GM12872 (cell line): ENCODE results near the gene ATP2A1.

Experiments
- TF ChIP-seq, protein P1 (sequence below): IDR thresholded peaks from 3 replicates; pipeline ENCODE4 v1.5.1; 2011; ENCODE audit warnings: low read depth, mild to moderate bottlenecking, low read length, moderate library complexity; ENCODE audit not compliant: insufficient read depth

ATP2A1 gene

DNA sequence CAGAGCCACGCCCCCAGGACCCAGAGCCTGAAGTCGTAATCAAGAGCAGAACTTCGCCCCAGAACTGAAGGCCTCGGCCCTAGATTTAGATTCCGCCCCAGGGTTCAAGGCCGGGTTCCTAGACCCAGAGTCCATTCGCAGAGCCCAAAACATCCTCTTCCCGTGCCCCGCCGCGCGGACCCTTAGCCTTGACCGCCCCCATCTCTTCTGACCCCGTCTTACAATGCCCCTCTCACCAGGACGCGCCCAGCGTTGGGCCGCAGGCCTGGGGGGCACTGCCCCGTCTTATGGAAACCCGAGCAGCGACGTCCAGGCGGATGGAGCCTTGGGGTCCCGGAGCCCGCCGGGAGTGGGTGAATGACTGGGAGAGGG, 58.5 kb downstream of the ATP2A1 start:
- TF ChIP-seq, protein P1, sequence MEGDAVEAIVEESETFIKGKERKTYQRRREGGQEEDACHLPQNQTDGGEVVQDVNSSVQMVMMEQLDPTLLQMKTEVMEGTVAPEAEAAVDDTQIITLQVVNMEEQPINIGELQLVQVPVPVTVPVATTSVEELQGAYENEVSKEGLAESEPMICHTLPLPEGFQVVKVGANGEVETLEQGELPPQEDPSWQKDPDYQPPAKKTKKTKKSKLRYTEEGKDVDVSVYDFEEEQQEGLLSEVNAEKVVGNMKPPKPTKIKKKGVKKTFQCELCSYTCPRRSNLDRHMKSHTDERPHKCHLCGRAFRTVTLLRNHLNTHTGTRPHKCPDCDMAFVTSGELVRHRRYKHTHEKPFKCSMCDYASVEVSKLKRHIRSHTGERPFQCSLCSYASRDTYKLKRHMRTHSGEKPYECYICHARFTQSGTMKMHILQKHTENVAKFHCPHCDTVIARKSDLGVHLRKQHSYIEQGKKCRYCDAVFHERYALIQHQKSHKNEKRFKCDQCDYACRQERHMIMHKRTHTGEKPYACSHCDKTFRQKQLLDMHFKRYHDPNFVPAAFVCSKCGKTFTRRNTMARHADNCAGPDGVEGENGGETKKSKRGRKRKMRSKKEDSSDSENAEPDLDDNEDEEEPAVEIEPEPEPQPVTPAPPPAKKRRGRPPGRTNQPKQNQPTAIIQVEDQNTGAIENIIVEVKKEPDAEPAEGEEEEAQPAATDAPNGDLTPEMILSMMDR = no peak

DNA sequence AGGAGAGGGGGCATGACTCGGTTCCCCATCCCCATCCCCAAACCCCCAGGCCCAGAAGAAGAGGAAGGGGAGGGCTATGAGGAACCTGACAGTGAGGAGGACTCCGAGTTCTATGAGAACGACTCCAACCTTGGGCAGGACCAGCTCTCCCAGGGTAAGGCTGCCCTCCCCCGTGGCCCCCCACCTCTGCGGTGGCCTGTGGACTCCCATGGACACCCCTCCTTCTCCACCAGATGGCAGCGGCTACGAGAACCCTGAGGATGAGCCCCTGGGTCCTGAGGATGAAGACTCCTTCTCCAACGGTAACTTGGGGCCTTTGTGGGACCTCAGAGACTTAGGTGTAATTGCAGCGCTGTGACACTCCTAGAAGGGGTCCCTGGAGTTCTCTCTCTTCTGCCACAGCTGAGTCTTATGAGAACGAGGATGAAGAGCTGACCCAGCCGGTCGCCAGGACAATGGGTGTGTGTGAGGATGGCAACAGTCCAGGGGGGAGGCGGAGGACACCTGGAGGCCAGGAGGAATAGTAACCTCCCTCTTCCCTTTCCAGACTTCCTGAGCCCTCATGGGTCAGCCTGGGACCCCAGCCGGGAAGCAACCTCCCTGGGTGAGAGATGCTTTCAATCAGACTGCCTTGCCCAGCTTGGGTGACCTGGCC, 59.1 kb downstream of the ATP2A1 start:
- TF ChIP-seq, protein P1 = no peak

DNA sequence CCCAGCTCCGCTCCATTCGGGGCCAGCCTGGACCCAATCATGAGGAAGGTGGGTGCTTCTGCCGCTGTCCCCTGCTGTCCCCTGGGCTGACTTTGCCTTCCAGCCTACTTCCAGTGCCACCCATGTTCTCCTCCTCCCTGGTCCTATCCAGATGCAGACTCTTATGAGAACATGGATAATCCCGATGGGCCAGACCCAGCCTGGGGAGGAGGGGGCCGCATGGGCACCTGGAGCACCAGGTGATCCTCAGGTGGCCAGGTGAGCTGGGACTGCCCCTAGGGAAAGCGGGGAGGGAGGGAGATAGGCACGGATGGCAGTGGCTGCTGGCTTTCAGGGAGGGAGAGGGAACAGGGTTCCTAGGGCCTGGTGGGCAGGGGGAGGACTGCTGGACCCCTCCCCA, 60.4 kb downstream of the ATP2A1 start:
- TF ChIP-seq, protein P1 = no peak

DNA sequence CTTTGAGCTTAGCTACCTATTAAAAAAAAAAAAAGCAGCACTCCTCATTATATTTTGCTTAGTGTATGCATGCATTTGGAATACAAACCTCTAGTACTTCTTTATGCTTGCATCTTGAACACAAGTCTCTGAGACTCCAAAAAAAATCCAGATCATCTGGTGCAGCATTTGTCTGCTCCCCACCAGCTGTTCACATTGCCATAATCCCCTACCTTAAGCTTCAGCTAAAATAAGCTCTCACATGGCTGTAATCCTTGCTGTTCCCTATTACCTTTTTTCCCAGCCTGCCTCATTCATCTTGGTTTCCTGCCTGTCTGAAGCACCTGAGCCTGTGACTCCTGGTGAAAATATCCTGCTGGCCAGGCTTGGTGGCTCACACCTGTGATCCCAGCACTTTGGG, 65.0 kb downstream of the ATP2A1 start:
- TF ChIP-seq, protein P1 = no peak

DNA sequence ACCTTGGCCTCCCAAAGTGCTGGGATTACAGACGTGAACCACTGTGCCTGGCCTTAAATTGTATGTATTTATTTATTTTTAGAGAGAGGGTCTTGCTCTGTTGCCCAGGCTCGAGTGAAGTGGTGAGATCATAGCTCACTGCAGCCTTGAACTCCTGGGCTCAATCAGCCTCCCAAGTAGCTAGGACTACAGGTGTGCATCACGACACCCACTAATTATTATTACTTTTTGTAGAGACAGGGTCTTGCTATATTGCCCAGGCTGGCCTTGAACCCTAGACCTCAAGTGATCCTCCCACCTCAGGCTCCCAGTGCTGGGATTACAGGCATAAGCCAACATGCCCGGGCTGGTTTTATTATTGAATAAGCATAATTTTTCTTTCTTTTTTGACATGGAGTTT, 68.4 kb downstream of the ATP2A1 start:
- TF ChIP-seq, protein P1 = no peak

DNA sequence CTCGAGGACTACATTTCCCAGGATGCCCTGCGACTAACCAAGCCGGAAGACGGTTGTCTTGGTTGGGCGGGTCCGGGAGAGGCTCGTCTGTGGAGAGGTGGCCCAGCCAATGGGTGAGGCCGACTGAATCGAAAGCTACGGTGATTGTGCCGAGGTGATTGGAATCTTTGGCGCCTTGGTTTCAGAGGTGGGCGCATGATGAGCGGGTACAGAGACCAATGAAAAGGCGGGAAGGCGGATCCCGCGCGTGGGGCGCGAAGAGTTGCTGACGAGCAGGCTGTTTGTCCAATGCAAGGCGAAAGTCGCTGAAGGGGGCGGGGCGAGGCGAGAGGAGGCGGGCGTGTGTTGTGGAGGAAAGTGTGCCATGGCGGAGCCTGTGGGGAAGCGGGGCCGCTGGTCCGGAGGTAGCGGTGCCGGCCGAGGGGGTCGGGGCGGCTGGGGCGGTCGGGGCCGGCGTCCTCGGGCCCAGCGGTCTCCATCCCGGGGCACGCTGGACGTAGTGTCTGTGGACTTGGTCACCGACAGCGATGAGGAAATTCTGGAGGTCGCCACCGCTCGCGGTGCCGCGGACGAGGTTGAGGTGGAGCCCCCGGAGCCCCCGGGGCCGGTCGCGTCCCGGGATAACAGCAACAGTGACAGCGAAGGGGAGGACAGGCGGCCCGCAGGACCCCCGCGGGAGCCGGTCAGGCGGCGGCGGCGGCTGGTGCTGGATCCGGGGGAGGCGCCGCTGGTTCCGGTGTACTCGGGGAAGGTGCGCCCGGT, 72.5 kb downstream of the ATP2A1 start, which contains the start of gene NFATC2IP:
Gene NFATC2IP (plus strand): TSS at position 290 of the 762 bp plus-strand sequence. CDS start 75 bp downstream, at position 365.
- TF ChIP-seq, protein P1 = no peak

DNA sequence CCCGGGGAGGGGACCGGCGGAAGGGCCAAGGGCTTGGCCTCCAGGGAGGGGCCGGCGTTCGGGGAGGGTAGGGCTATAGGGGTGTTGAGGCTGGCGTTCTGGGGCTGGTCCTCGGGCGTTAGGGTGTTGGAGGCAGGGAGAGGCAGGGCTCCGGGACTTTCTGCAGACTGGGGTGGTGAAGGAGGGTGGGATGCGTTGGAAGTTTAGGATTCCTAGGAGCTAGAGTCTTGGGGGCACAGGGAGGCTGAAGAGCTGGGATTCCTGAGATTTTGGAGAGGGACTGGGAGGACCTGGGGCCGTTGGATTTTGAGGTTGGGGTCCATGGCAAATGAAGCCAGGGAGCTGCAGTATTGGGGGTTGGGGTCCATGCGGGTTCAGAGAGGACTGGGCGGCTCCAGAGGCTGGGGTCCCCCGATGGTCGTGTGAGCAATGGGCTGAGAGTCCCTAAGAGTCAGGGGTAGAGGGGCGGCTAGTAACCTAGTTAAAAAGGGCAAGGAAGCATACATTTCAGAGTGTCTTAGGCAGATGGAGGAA, 73.2 kb downstream of the ATP2A1 start:
- TF ChIP-seq, protein P1 = no peak
